ENCODE measurements around the gene CCDC27. TPM values are rescaled to one million over a fixed set of nuclear protein-coding genes. Genes with fewer than 3 reads are reported as not detected.

Gene CCDC27
- not detected for total RNA-seq

- DNase-seq = no peak
Measured at GRCh38 chr1:3752400-3752945, at the start of gene CCDC27. TSS of gene CCDC27 (plus strand) at chr1:3752450. CDS start at chr1:3752482, 32 bp downstream.

GRCh38 chr1:3702528-3702927 lies 49.7 kb upstream of the CCDC27 start:
- DNase-seq = no peak

GRCh38 chr1:3702990-3703728 lies 49.1 kb upstream of the CCDC27 start:
- DNase-seq = no peak

- no peak for DNase-seq
Measured at GRCh38 chr1:3703786-3704371, 48.4 kb upstream of the CCDC27 start.

- DNase-seq = no peak
Measured at GRCh38 chr1:3705341-3705950, 46.8 kb upstream of the CCDC27 start.

- no peak for DNase-seq
Measured at GRCh38 chr1:3706651-3707297, 45.5 kb upstream of the CCDC27 start.

GRCh38 chr1:3707298-3707938 lies 44.8 kb upstream of the CCDC27 start:
- no peak for DNase-seq

GRCh38 chr1:3707939-3708328 lies 44.3 kb upstream of the CCDC27 start:
- no peak for DNase-seq

GRCh38 chr1:3708791-3709190 lies 43.5 kb upstream of the CCDC27 start:
- DNase-seq = no peak

GRCh38 chr1:3710251-3710650 lies 42.0 kb upstream of the CCDC27 start:
- DNase-seq = no peak

GRCh38 chr1:3711381-3711779 lies 40.9 kb upstream of the CCDC27 start:
- no peak for DNase-seq

GRCh38 chr1:3711780-3712451 lies 40.3 kb upstream of the CCDC27 start:
- no peak for DNase-seq

- DNase-seq = no peak
Measured at GRCh38 chr1:3712573-3713535, 39.4 kb upstream of the CCDC27 start.

GRCh38 chr1:3713840-3714239 lies 38.4 kb upstream of the CCDC27 start:
- no peak for DNase-seq

- no peak for DNase-seq
Measured at GRCh38 chr1:3714284-3714741, 37.9 kb upstream of the CCDC27 start.

- no peak for DNase-seq
Measured at GRCh38 chr1:3714814-3715213, 37.4 kb upstream of the CCDC27 start.

- DNase-seq = no peak
Measured at GRCh38 chr1:3716351-3716750, 35.9 kb upstream of the CCDC27 start.

GRCh38 chr1:3717041-3717714 lies 35.1 kb upstream of the CCDC27 start:
- no peak for DNase-seq

GRCh38 chr1:3717715-3718601 lies 34.3 kb upstream of the CCDC27 start:
- DNase-seq = no peak

Measured in effector CD4-positive, alpha-beta T cell (primary cell).